ENCODE results near the gene LMTK2. TPM values are rescaled to one million over a fixed set of nuclear protein-coding genes. Genes with fewer than 3 reads are reported as not detected.

LMTK2 gene
- total RNA-seq, 1 experiment from 2014 or later: 17.8 TPM

DNA sequence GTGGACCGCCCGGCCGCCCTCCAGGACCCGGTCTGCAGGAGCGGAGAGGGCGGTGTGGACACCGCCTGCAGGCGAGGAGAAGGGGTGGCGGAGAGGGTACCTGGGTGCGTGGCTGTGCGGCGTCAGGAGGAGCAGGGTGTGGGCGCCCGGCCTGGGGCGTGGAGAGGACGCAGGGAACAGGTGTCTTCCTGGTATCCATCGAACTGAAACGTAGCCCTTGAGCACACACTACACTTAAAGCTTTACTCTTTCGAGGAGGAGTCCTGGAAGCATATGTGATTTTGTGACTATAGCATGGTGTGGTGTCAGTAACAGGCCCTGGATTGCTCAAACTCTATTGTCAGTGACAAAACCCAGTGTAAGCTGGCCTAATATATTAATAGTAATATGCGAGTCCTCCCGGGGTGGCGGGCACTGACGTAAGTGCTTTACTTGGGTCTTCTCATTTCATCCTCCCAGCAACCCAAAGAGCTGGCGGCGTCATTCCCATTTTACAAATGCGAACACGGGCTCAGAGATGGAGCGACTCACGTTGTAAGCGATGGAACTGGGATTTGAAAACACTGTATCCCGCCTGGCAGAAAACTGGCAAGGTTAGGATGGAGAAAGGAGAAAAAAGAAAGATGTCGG is 145.9 kb downstream of the LMTK2 start:
- Histone ChIP-seq H3K36me3 (ENCODE audit: control insufficient read depth in 1 of 2, insufficient read depth in 2 of 2, low read length in 2 of 2) (no peaks in the 10 kb centered on the region), H3K4me1 (ENCODE audit: control insufficient read depth in 1 of 2, insufficient read depth in 2 of 2, low read length in 2 of 2) (peaks cover 14 to 22% of the 10 kb centered on the region in 2 experiments), H3K27ac (ENCODE audit: low read depth, low read length) (peak overlapping the region; percentile 70), H3K9ac (ENCODE audit: low read length) (peak overlapping the region; percentile 83), H4K20me1 (ENCODE audit: insufficient read depth) (no peaks in the 10 kb centered on the region), H3K27me3 (ENCODE audit: insufficient read depth, low read length) (no peaks in the 10 kb centered on the region), H3K9me3 (ENCODE audit: control insufficient read depth in 1 of 2, insufficient read depth in 1 of 2, low read depth in 1 of 2, low read length in 2 of 2) (no peaks in the 10 kb centered on the region), H3K4me2 (ENCODE audit: low read length) (peak overlapping the region; percentile 99), H2AFZ (ENCODE audit: low read depth, low read length, poor library complexity, severe bottlenecking) (no peak overlapping the region), H3K9me2 (ENCODE audit: insufficient read depth) (no peaks in the 10 kb centered on the region), H3K79me2 (ENCODE audit: insufficient read depth, low read length) (peaks cover 31% of the 10 kb centered on the region), H3K4me3 (replicated peaks in 1 of 2; ENCODE audit: low read depth in 1 of 2, low read length in 2 of 2) (peak overlapping the region; percentile 89 to 96)
- DNase-seq (ENCODE audit: low read depth, low spot score): no peak
- ChIA-PET CTCF (interaction anchor here (1.3 kb wide), 1 partner anchor 15 kb away, joined by 3 read pairs; no protein-coding TSS in a partner anchor), POLR2A (no interaction called here), RAD21 (ENCODE audit: low non-redundant PET in 1 of 2, low total read pairs in 2 of 2, uncharacterized antibody in 2 of 2, unreplicated experiment in 2 of 2) (no interaction called here)
- TF ChIP-seq POLR2A (IDR thresholded peaks at IDR 0.05; ENCODE audit: borderline replicate concordance, extremely low read depth, insufficient read depth, insufficient read length) (peak; percentile 11), ZFX (IDR thresholded peaks at IDR 0.05) (peak; percentile 54; the same call in 1 of the 2 replicates)
- TF ChIP-seq, protein P1, sequence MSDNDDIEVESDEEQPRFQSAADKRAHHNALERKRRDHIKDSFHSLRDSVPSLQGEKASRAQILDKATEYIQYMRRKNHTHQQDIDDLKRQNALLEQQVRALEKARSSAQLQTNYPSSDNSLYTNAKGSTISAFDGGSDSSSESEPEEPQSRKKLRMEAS (IDR thresholded peaks at IDR 0.05): no peak
- intact Hi-C loops (cut with micrococcal nuclease): no loop called here
- peak; percentile 49 for ATAC-seq
- BruUV-seq (replicated peaks): TSS peak; percentile 73

DNA sequence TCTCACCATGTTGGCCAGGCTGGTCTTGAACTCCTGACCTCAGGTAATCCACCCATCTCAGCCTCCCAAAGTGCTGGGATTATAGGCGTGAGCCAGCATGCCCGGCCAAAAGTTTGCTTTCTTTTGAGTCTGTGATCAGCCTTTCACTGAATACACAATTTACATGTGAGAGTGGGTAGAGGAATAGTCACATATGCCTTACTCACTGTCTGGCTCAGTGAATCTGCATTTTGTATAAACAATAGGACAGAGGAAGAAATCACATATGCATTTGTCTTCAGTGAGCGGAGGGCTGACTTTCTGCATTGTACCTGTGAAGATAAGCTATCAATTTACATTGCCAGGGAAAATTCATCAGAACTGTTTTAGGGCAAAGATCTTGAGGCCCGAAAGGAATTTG is 147.9 kb downstream of the LMTK2 start:
- ChIA-PET CTCF (interaction anchor here (1.3 kb wide), 1 partner anchor 12 kb away, joined by 3 read pairs; no protein-coding TSS in a partner anchor), RAD21 (ENCODE audit: low non-redundant PET in 1 of 2, low total read pairs in 2 of 2, uncharacterized antibody in 2 of 2, unreplicated experiment in 2 of 2) (no interaction called here)
- BruUV-seq (replicated peaks): no TSS peak

More for the DNA sequence above, 147.9 kb downstream of the LMTK2 start:
- H3K9ac ChIP-seq (ENCODE audit: low read length): no peak overlapping the region
- peaks cover 31% of the 10 kb centered on the region for H3K79me2 ChIP-seq (ENCODE audit: insufficient read depth, low read length)
- DNase-seq (ENCODE audit: low read depth, low spot score) (no peak), ATAC-seq (no peak)
- no peaks in the 10 kb centered on the region for H4K20me1 ChIP-seq (ENCODE audit: insufficient read depth)
- POLR2A ChIA-PET: no interaction called here
- no peak overlapping the region for H3K4me3 ChIP-seq (replicated peaks in 1 of 2; ENCODE audit: low read depth in 1 of 2, low read length in 2 of 2)
- intact Hi-C loops (cut with micrococcal nuclease): no loop called here
- H3K4me1 ChIP-seq (ENCODE audit: control insufficient read depth in 1 of 2, insufficient read depth in 2 of 2, low read length in 2 of 2): peaks cover 14 to 22% of the 10 kb centered on the region in 2 experiments
- no peak overlapping the region for H2AFZ ChIP-seq (ENCODE audit: low read depth, low read length, poor library complexity, severe bottlenecking)
- TF ChIP-seq, protein P2, sequence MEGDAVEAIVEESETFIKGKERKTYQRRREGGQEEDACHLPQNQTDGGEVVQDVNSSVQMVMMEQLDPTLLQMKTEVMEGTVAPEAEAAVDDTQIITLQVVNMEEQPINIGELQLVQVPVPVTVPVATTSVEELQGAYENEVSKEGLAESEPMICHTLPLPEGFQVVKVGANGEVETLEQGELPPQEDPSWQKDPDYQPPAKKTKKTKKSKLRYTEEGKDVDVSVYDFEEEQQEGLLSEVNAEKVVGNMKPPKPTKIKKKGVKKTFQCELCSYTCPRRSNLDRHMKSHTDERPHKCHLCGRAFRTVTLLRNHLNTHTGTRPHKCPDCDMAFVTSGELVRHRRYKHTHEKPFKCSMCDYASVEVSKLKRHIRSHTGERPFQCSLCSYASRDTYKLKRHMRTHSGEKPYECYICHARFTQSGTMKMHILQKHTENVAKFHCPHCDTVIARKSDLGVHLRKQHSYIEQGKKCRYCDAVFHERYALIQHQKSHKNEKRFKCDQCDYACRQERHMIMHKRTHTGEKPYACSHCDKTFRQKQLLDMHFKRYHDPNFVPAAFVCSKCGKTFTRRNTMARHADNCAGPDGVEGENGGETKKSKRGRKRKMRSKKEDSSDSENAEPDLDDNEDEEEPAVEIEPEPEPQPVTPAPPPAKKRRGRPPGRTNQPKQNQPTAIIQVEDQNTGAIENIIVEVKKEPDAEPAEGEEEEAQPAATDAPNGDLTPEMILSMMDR (IDR thresholded peaks at IDR 0.05 in 2 of 3, conservative IDR thresholded peaks at IDR 0.05 in 1 of 3; ENCODE audit: borderline replicate concordance in 1 of 3, insufficient read depth in 1 of 3, low read depth in 2 of 3, low read length in 2 of 3): no peak
- no peak for TF ChIP-seq JUND (IDR thresholded peaks at IDR 0.05)
- TF ChIP-seq ZNF274 (IDR thresholded peaks at IDR 0.05; ENCODE audit: low read depth, low read length): no peak
- no peak for TF ChIP-seq ELF1 (IDR thresholded peaks at IDR 0.05; ENCODE audit: borderline replicate concordance, low read depth)
- no peak for TF ChIP-seq SP1 (IDR thresholded peaks at IDR 0.05; ENCODE audit: low read depth)
- no peak overlapping the region for H3K27ac ChIP-seq (ENCODE audit: low read depth, low read length)
- no peaks in the 10 kb centered on the region for H3K9me3 ChIP-seq (ENCODE audit: control insufficient read depth in 1 of 2, insufficient read depth in 1 of 2, low read depth in 1 of 2, low read length in 2 of 2)
- H3K9me2 ChIP-seq (ENCODE audit: insufficient read depth): no peaks in the 10 kb centered on the region
- no peaks in the 10 kb centered on the region for H3K36me3 ChIP-seq (ENCODE audit: control insufficient read depth in 1 of 2, insufficient read depth in 2 of 2, low read length in 2 of 2)
- no peaks in the 10 kb centered on the region for H3K27me3 ChIP-seq (ENCODE audit: insufficient read depth, low read length)
- H3K4me2 ChIP-seq (ENCODE audit: low read length): no peak overlapping the region

All from HCT116 (cell line).